Measurements from ENCODE around the gene SHISA5.

- TF ChIP-seq POLR2A (IDR thresholded peaks at IDR 0.05; ENCODE audit: low read length) (no peak), CTCF (IDR thresholded peaks at IDR 0.05) (no peak), RAD21 (conservative IDR thresholded peaks at IDR 0.05 in 1 of 2, IDR thresholded peaks at IDR 0.05 in 1 of 2) (no peak)
Measured at GRCh38 chr3:48459773-48460516, 44.0 kb downstream of the SHISA5 start.

Data from A549 (cell line).